K562 (cell line): ENCODE data around the gene NLK. TPM values are rescaled to one million over a fixed set of nuclear protein-coding genes. Genes with fewer than 3 reads are reported as not detected.

ENCODE experiments used
- C11orf30 ChIP-seq: fragments of 450-650 bp; IDR thresholded peaks from 2 replicates; pipeline ENCODE4 v1.6.1; 2016; ENCODE audit warnings: low read depth, mild to moderate bottlenecking
- CEBPG ChIP-seq, 3 experiments: fragments of 200-800 bp in 1 of 3; sonication (Bioruptor generic) in 1 of 3; sonication (generic) in 1 of 3; formaldehyde crosslinking in 1 of 3; IDR thresholded peaks in 2 of 3; conservative IDR thresholded peaks in 1 of 3; 2 replicates each; pipeline versions ENCODE4 v1.6.1 to v1.8.0; 2016 to 2022; ENCODE audit warnings: missing compliant biosample characterization in 2 of 3, missing genetic modification characterization in 2 of 3, mild to moderate bottlenecking in 1 of 3, missing genetic modification reagents in 1 of 3
- CHCHD3 ChIP-seq: fragments of 250-450 bp; sonication (Bioruptor Pico); IDR thresholded peaks from 2 replicates; pipeline ENCODE4 v2.1.2; 2022; ENCODE audit warnings: mild to moderate bottlenecking
- CREBBP ChIP-seq: IDR thresholded peaks from one replicate; pipeline ENCODE4 v1.6.1; 2012; ENCODE audit warnings: low read depth, mild to moderate bottlenecking, control low read depth, inconsistent platforms, low read length
- GATAD2A ChIP-seq: fragments of 450-650 bp; IDR thresholded peaks from 2 replicates; pipeline ENCODE4 v1.6.1; 2017
- ID3 ChIP-seq, 2 experiments: fragments of 250-450 bp in 1 of 2; fragments of 450-650 bp in 1 of 2; sonication (Bioruptor Pico) in 1 of 2; IDR thresholded peaks; 2 replicates each; pipeline versions ENCODE4 v1.6.1 to v1.8.0; 2016 to 2021; ENCODE audit warnings: mild to moderate bottlenecking in 2 of 2, moderate library complexity in 2 of 2, missing compliant biosample characterization in 1 of 2, missing genetic modification characterization in 1 of 2
- KLF13 ChIP-seq: fragments of 450-650 bp; IDR thresholded peaks from 2 replicates; pipeline ENCODE4 v1.6.1; 2016; ENCODE audit warnings: missing genetic modification characterization, low read depth, mild to moderate bottlenecking, missing compliant biosample characterization, moderate library complexity, borderline replicate concordance
- NCOA2 ChIP-seq, 2 experiments: fragments of 450-650 bp; IDR thresholded peaks; 2 replicates each; pipeline ENCODE4 v1.6.1; 2018; ENCODE audit warnings: mild to moderate bottlenecking in 2 of 2, moderate library complexity in 1 of 2; ENCODE audit not compliant: partially characterized antibody in 2 of 2
- NCOA6 ChIP-seq: fragments of 450-650 bp; IDR thresholded peaks from 2 replicates; pipeline ENCODE4 v1.6.1; 2017; ENCODE audit warnings: mild to moderate bottlenecking
- POU5F1 ChIP-seq: fragments of 150-350 bp; IDR thresholded peaks from 2 replicates; pipeline ENCODE4 v1.6.1; 2014; ENCODE audit warnings: borderline replicate concordance, low read length, low read depth, mild to moderate bottlenecking; ENCODE audit not compliant: partially characterized antibody
- PTRF ChIP-seq: fragments of 450-650 bp; IDR thresholded peaks from 2 replicates; pipeline ENCODE4 v1.6.1; 2016; ENCODE audit warnings: mild to moderate bottlenecking, missing genetic modification characterization, missing compliant biosample characterization
- RBBP5 ChIP-seq: fragments of 200-600 bp; sonication (generic); IDR thresholded peaks from 2 replicates; pipeline ENCODE4 v1.6.1; 2012; ENCODE audit warnings: borderline replicate concordance, mild to moderate bottlenecking, low read length, control low read depth, inconsistent platforms; ENCODE audit not compliant: insufficient read depth, poor library complexity, severe bottlenecking
- SAFB2 ChIP-seq: fragments of 200-400 bp; formaldehyde crosslinking; IDR thresholded peaks from 2 replicates; pipeline ENCODE4 v1.6.1; 2018; ENCODE audit warnings: borderline replicate concordance, low read length, low read depth, moderate library complexity; ENCODE audit not compliant: severe bottlenecking
- TBP ChIP-seq: optimal IDR thresholded peaks from 2 replicates; pipeline ENCODE3; 2011; ENCODE audit warnings: low read depth, low read length, improper control_type of control experiment
- TOE1 ChIP-seq, 2 experiments: fragments of 450-650 bp in 1 of 2; sonication (generic) in 1 of 2; formaldehyde crosslinking in 1 of 2; IDR thresholded peaks; 2 replicates each; pipeline versions ENCODE4 v1.7.1 to v1.8.0; 2016 to 2022; ENCODE audit warnings: borderline replicate concordance in 2 of 2, mild to moderate bottlenecking in 2 of 2, antibody characterized with exemption in 1 of 2, inconsistent platforms in 1 of 2, low read depth in 1 of 2, missing genetic modification reagents in 1 of 2, moderate library complexity in 1 of 2
- XRCC5 ChIP-seq: fragments of 200-400 bp; formaldehyde crosslinking; IDR thresholded peaks from 2 replicates; pipeline ENCODE4 v1.6.1; 2017; ENCODE audit warnings: low read depth, mild to moderate bottlenecking, low read length
- YBX1 ChIP-seq: fragments of 450-650 bp; IDR thresholded peaks from 2 replicates; pipeline ENCODE4 v1.7.1; 2016; ENCODE audit warnings: mild to moderate bottlenecking
- ZFP36 ChIP-seq: fragments of 150-350 bp; IDR thresholded peaks from 2 replicates; pipeline ENCODE4 v1.6.1; 2018; ENCODE audit warnings: low read length, low read depth; ENCODE audit not compliant: partially characterized antibody
- ZNF184 ChIP-seq: sonication (generic); formaldehyde crosslinking; IDR thresholded peaks from 2 replicates; pipeline ENCODE4 v1.5.0; 2020; ENCODE audit warnings: missing genetic modification reagents
- ZNF263 ChIP-seq: sonication (generic); formaldehyde crosslinking; IDR thresholded peaks from 2 replicates; pipeline ENCODE4 v1.8.0; 2022; ENCODE audit warnings: mild to moderate bottlenecking, missing genetic modification reagents, borderline replicate concordance
- ZNF280A ChIP-seq: fragments of 450-650 bp; IDR thresholded peaks from 2 replicates; pipeline ENCODE4 v1.6.1; 2018; ENCODE audit warnings: mild to moderate bottlenecking, low read depth; ENCODE audit not compliant: partially characterized antibody
- ZNF311 ChIP-seq: fragments of 250-450 bp; sonication (Bioruptor Pico); IDR thresholded peaks from 2 replicates; pipeline ENCODE4 v1.4.0; 2020; ENCODE audit warnings: mild to moderate bottlenecking, moderate library complexity
- ZNF354B ChIP-seq: fragments of 250-450 bp; sonication (Bioruptor Pico); IDR thresholded peaks from 2 replicates; pipeline ENCODE4 v1.4.0; 2020
- ZNF699 ChIP-seq: fragments of 250-450 bp; sonication (Bioruptor Pico); IDR thresholded peaks from 2 replicates; pipeline ENCODE4 v1.8.0; 2021; ENCODE audit warnings: mild to moderate bottlenecking, moderate library complexity; ENCODE audit not compliant: insufficient replicate concordance
- ZNF707 ChIP-seq: fragments of 250-450 bp; sonication (Bioruptor Pico); conservative IDR thresholded peaks from 2 replicates; pipeline ENCODE4 v1.8.0; 2022; ENCODE audit warnings: inconsistent platforms, mild to moderate bottlenecking, moderate library complexity
- polyA plus RNA-seq, 8 experiments: library from polyadenylated mRNA; depleted of rRNA in 4 of 8; stranded (reverse) in 5 of 8; unstranded in 3 of 8; fragments of >200 nt; fragmentation: Nextera tagmentation in 2 of 8; fragmentation: Illumina TruSeq in 1 of 8; extraction: Ambion mirVana in 2 of 8; extraction: Trizol in 1 of 8; gene quantifications; 2 replicates each; pipeline versions ENCODE4 v1.2.1 to v1.2.3, GENCODE V29; 2011 to 2014; ENCODE audit warnings: inconsistent platforms in 1 of 8, missing spikeins in 1 of 8
- total RNA-seq, 7 experiments: library from RNA; depleted of rRNA in 6 of 7; stranded (reverse); fragments of >200 nt in 6 of 7; fragmentation: Illumina TruSeq in 2 of 7; extraction: Trizol in 2 of 7; gene quantifications; 2 replicates each; pipeline versions ENCODE4 v1.2.1 to v1.2.3, GENCODE V29; 2011 to 2021; ENCODE audit warnings: low replicate concordance in 1 of 7
- TF ChIP-seq, protein P1 (sequence below): sonication (generic); formaldehyde crosslinking; IDR thresholded peaks from 2 replicates; pipeline ENCODE4 v1.9.0; 2022; ENCODE audit warnings: mild to moderate bottlenecking, missing genetic modification reagents

Gene NLK
- total and polyA plus RNA-seq, 9 of the 15 experiments (the other 6 are each of a cell fraction or from before 2014, with no cell fraction given) = 10.9 to 59.6 (median 26.7) TPM

- no peak for TF ChIP-seq ZNF280A
- 0 out of 2 replicates have a peak, but pooled peaks have one; percentile 74 for TF ChIP-seq ZNF311 (CRISPR knock-in tag)
- TF ChIP-seq ZNF354B (CRISPR knock-in tag) = no peak
- TF ChIP-seq ZNF263 = no peak
- no peak for TF ChIP-seq NCOA6
- peak; percentile 90 to 94 for TF ChIP-seq NCOA2 (IDR thresholded peaks at IDR 0.05; ENCODE audit: partially characterized antibody in 2 of 2)
- TF ChIP-seq TBP = no peak
- TF ChIP-seq XRCC5 = no peak
- no peak for TF ChIP-seq ZNF184 (CRISPR knock-in tag)
- no peak for TF ChIP-seq YBX1
- TF ChIP-seq ID3 (CRISPR knock-in tag; IDR thresholded peaks at IDR 0.05) = no peak
- no peak for TF ChIP-seq ID3 (tag; IDR thresholded peaks at IDR 0.05)
- TF ChIP-seq, protein P1, sequence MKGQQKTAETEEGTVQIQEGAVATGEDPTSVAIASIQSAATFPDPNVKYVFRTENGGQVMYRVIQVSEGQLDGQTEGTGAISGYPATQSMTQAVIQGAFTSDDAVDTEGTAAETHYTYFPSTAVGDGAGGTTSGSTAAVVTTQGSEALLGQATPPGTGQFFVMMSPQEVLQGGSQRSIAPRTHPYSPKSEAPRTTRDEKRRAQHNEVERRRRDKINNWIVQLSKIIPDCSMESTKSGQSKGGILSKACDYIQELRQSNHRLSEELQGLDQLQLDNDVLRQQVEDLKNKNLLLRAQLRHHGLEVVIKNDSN = no peak
- peak; percentile 60; the same call in 1 of the 2 replicates for TF ChIP-seq TOE1 (IDR thresholded peaks at IDR 0.05; ENCODE audit: borderline replicate concordance)
- TF ChIP-seq TOE1 (CRISPR knock-in tag; IDR thresholded peaks at IDR 0.05; ENCODE audit: borderline replicate concordance, low read depth) = no peak
- no peak for TF ChIP-seq ZNF707 (CRISPR knock-in tag)
- TF ChIP-seq ZNF699 (CRISPR knock-in tag) = no peak
- no peak for TF ChIP-seq KLF13 (tag)
- no peak for TF ChIP-seq PTRF (tag)
- no peak for TF ChIP-seq CHCHD3
- TF ChIP-seq RBBP5 = no peak
- TF ChIP-seq SAFB2 = no peak
- TF ChIP-seq C11orf30 = peak; percentile 97
- peak; percentile 92 for TF ChIP-seq GATAD2A
- no peak for TF ChIP-seq CEBPG (CRISPR knock-in tag; IDR thresholded peaks at IDR 0.05)
- TF ChIP-seq CEBPG (tag; conservative IDR thresholded peaks at IDR 0.05 in 1 of 2, IDR thresholded peaks at IDR 0.05 in 1 of 2) = peak; percentile 86 to 90
- no peak for TF ChIP-seq ZFP36
- TF ChIP-seq POU5F1 = no peak
- no peak for TF ChIP-seq CREBBP
Measured at GRCh38 chr17:28173031-28173561, 130.6 kb downstream of the NLK start (continued).
